Neural progenitor cell (in vitro differentiated cells): Measurements from ENCODE around the gene GAS6. TPM values are rescaled to one million over a fixed set of nuclear protein-coding genes. Genes with fewer than 3 reads are reported as not detected.
A peak's percentile ranks its signal among the peaks of the same experiment; 100 is the strongest.

ENCODE experiments used
- DNase-seq: peaks from one replicate; pipeline ENCODE4 v3.0.0-alpha.2; 2016; ENCODE audit warnings: low spot score
- H2AFZ ChIP-seq: fragments of 200-600 bp; sonication (generic); replicated peaks from 2 replicates; pipeline ENCODE4 v1.6.1; 2016; ENCODE audit warnings: antibody characterized with exemption
- H3F3A ChIP-seq: fragments of 200-600 bp; sonication (generic); 2 replicates; pipeline ENCODE4 v1.6.1; 2016; ENCODE audit warnings: antibody characterized with exemption, low read depth
- H3K27ac ChIP-seq: fragments of 200-600 bp; sonication (generic); 2 replicates; pipeline ENCODE4 v1.5.1; 2016; ENCODE audit warnings: mild to moderate bottlenecking
- H3K27me3 ChIP-seq: fragments of 200-600 bp; sonication (generic); 2 replicates; pipeline ENCODE4 v1.6.1; 2016; ENCODE audit warnings: mild to moderate bottlenecking, moderate library complexity
- H3K36me3 ChIP-seq: fragments of 200-600 bp; sonication (generic); 2 replicates; pipeline ENCODE4 v1.5.1; 2016
- H3K4me1 ChIP-seq: fragments of 200-600 bp; sonication (generic); 2 replicates; pipeline ENCODE4 v1.6.1; 2016; ENCODE audit warnings: mixed run types
- H3K4me2 ChIP-seq: fragments of 200-600 bp; sonication (generic); 2 replicates; pipeline ENCODE4 v1.6.1; 2016
- H3K4me3 ChIP-seq: fragments of 200-600 bp; sonication (generic); 2 replicates; pipeline ENCODE4 v1.5.1; 2016
- H3K79me2 ChIP-seq: fragments of 200-600 bp; sonication (generic); 2 replicates; pipeline ENCODE4 v1.6.1; 2016; ENCODE audit warnings: low read depth
- H3K9ac ChIP-seq: fragments of 200-600 bp; sonication (generic); 2 replicates; pipeline ENCODE4 v1.6.1; 2016
- H3K9me3 ChIP-seq: fragments of 200-600 bp; sonication (generic); 2 replicates; pipeline ENCODE4 v1.5.1; 2016; ENCODE audit warnings: low read depth
- H4K20me1 ChIP-seq: fragments of 200-600 bp; sonication (generic); 2 replicates; pipeline ENCODE4 v1.6.1; 2016; ENCODE audit warnings: low read depth
- H3K27ac Mint-ChIP-seq: 3 replicates; pipeline ENCODE4 v1.8.0; 2021; ENCODE audit warnings: mixed read lengths
- H3K27me3 Mint-ChIP-seq: 2 replicates; pipeline ENCODE4 v1.8.0; 2022; ENCODE audit warnings: low read depth, mild to moderate bottlenecking, inconsistent platforms, moderate library complexity, mixed read lengths; ENCODE audit not compliant: insufficient read depth
- H3K36me3 Mint-ChIP-seq: 3 replicates; pipeline ENCODE4 v1.8.0; 2021; ENCODE audit warnings: mixed read lengths
- H3K4me1 Mint-ChIP-seq: 3 replicates; pipeline ENCODE4 v1.8.0; 2021; ENCODE audit warnings: mixed read lengths
- H3K4me3 Mint-ChIP-seq: 3 replicates; pipeline ENCODE4 v1.8.0; 2021; ENCODE audit warnings: mild to moderate bottlenecking, moderate library complexity, mixed read lengths
- H3K9me3 Mint-ChIP-seq: 3 replicates; pipeline ENCODE4 v1.8.0; 2020; ENCODE audit warnings: mixed read lengths
- CTCF ChIP-seq: fragments of 200-600 bp; sonication (generic); IDR thresholded peaks from 2 replicates; pipeline ENCODE4 v1.5.1; 2017; ENCODE audit warnings: antibody characterized with exemption, mild to moderate bottlenecking
- EZH2 ChIP-seq: fragments of 200-600 bp; sonication (generic); IDR thresholded peaks from 2 replicates; pipeline ENCODE4 v1.6.1; 2017; ENCODE audit warnings: antibody characterized with exemption, mild to moderate bottlenecking, moderate library complexity
- EZH2phosphoT487 ChIP-seq: fragments of 200-600 bp; sonication (generic); IDR thresholded peaks from 2 replicates; pipeline ENCODE4 v1.6.1; 2017; ENCODE audit warnings: antibody characterized with exemption
- total RNA-seq: library from RNA; depleted of rRNA; stranded (reverse); fragments of >200 nt; gene quantifications from 2 replicates; pipeline ENCODE4 v1.2.3, GENCODE V29; 2015; ENCODE audit warnings: low replicate concordance

The GAS6 gene
- total RNA-seq, 1 donor from 2014 or later: 12.8 TPM

- H3F3A ChIP-seq: peaks cover 59% of the 10 kb centered on the region
- peaks cover 51% of the 10 kb centered on the region for H3K4me1 ChIP-seq
- no peaks in the 10 kb centered on the region for H3K36me3 ChIP-seq
- H4K20me1 ChIP-seq: peaks cover 16% of the 10 kb centered on the region
- H3K27ac ChIP-seq: peak overlapping the region; percentile 88
- peak overlapping the region; percentile 21 for H3K4me2 ChIP-seq
- H3K36me3 Mint-ChIP-seq: peaks cover 6% of the 10 kb centered on the region
- peaks cover 3% of the 10 kb centered on the region for H3K9me3 Mint-ChIP-seq
- peaks cover 22% of the 10 kb centered on the region for H3K27me3 Mint-ChIP-seq
- H3K9ac ChIP-seq: no peak overlapping the region
- H3K27ac Mint-ChIP-seq: peak overlapping the region; percentile 27
- no peaks in the 10 kb centered on the region for H3K9me3 ChIP-seq
- H3K27me3 ChIP-seq: peaks cover 5% of the 10 kb centered on the region
- TF ChIP-seq CTCF (no peak), EZH2phosphoT487 (no peak), EZH2 (no peak)
- peaks cover 35% of the 10 kb centered on the region for H3K79me2 ChIP-seq
- no peak overlapping the region for H3K4me3 Mint-ChIP-seq
- no peak overlapping the region for H2AFZ ChIP-seq
- peak; percentile 59 for DNase-seq
- H3K4me3 ChIP-seq: no peak overlapping the region
- H3K4me1 Mint-ChIP-seq: peaks cover 75% of the 10 kb centered on the region
Measured at GRCh38 chr13:113857531-113858195, 6.2 kb downstream of the GAS6 start.

GRCh38 chr13:113856716-113857065, 7.2 kb downstream of the GAS6 start:
- no peak overlapping the region for H3K4me3 ChIP-seq
- no peak overlapping the region for H3K4me2 ChIP-seq
- H3K4me1 ChIP-seq: peaks cover 42% of the 10 kb centered on the region
- Mint-ChIP-seq H3K27me3 (peaks cover 18% of the 10 kb centered on the region), H3K27ac (no peak overlapping the region), H3K4me3 (no peak overlapping the region), H3K4me1 (peaks cover 68% of the 10 kb centered on the region), H3K36me3 (peaks cover 6% of the 10 kb centered on the region), H3K9me3 (peaks cover 3% of the 10 kb centered on the region)
- peaks cover 50% of the 10 kb centered on the region for H3F3A ChIP-seq
- H2AFZ ChIP-seq: no peak overlapping the region
- H3K27me3 ChIP-seq: no peaks in the 10 kb centered on the region
- TF ChIP-seq CTCF (no peak), EZH2 (no peak), EZH2phosphoT487 (no peak)
- no peak overlapping the region for H3K9ac ChIP-seq
- no peak overlapping the region for H3K27ac ChIP-seq
- DNase-seq: no peak
- H3K36me3 ChIP-seq: no peaks in the 10 kb centered on the region
- H3K9me3 ChIP-seq: no peaks in the 10 kb centered on the region
- H3K79me2 ChIP-seq: peaks cover 35% of the 10 kb centered on the region
- peaks cover 10% of the 10 kb centered on the region for H4K20me1 ChIP-seq

GRCh38 chr13:113855931-113856715, 7.8 kb downstream of the GAS6 start:
- no peak overlapping the region for H3K4me3 Mint-ChIP-seq
- TF ChIP-seq EZH2phosphoT487: no peak
- TF ChIP-seq EZH2: no peak
- no peak for TF ChIP-seq CTCF
- Histone ChIP-seq H3K79me2 (peaks cover 35% of the 10 kb centered on the region), H3K27me3 (no peaks in the 10 kb centered on the region), H2AFZ (no peak overlapping the region), H3K9me3 (no peaks in the 10 kb centered on the region), H3K36me3 (no peaks in the 10 kb centered on the region), H3F3A (peaks cover 44% of the 10 kb centered on the region), H3K4me2 (no peak overlapping the region), H3K9ac (no peak overlapping the region), H4K20me1 (peaks cover 10% of the 10 kb centered on the region), H3K4me1 (peaks cover 36% of the 10 kb centered on the region), H3K27ac (no peak overlapping the region), H3K4me3 (no peak overlapping the region)
- H3K9me3 Mint-ChIP-seq: peaks cover 3% of the 10 kb centered on the region
- H3K4me1 Mint-ChIP-seq: peaks cover 62% of the 10 kb centered on the region
- H3K27me3 Mint-ChIP-seq: peaks cover 14% of the 10 kb centered on the region
- DNase-seq: no peak
- H3K36me3 Mint-ChIP-seq: peaks cover 6% of the 10 kb centered on the region
- H3K27ac Mint-ChIP-seq: no peak overlapping the region
